SK-N-SH (cell line): ENCODE measurements around the gene PGGHG.

Source experiments
- CTCF ChIP-seq: fragments of 200-600 bp; sonication (generic); IDR thresholded peaks from 2 replicates; pipeline ENCODE4 v1.6.1; 2017; ENCODE audit warnings: antibody characterized with exemption, mild to moderate bottlenecking, moderate library complexity
- EZH2phosphoT487 ChIP-seq: fragments of 200-600 bp; sonication (generic); IDR thresholded peaks from 2 replicates; pipeline ENCODE4 v1.6.1; 2017; ENCODE audit warnings: low read depth, mixed run types, mild to moderate bottlenecking, antibody characterized with exemption, moderate library complexity, borderline replicate concordance
- NFIC ChIP-seq: IDR thresholded peaks from 2 replicates; pipeline ENCODE4 v1.4.0; 2012; ENCODE audit warnings: borderline replicate concordance
- POLR2AphosphoS5 ChIP-seq: IDR thresholded peaks from 2 replicates; pipeline ENCODE4 v1.6.1; 2012; ENCODE audit warnings: low read depth, low read length
- REST ChIP-seq: IDR thresholded peaks from 2 replicates; pipeline ENCODE4 v1.6.1; 2012; ENCODE audit warnings: mild to moderate bottlenecking, low read depth, low read length, moderate library complexity
- TAF1 ChIP-seq: IDR thresholded peaks from 2 replicates; pipeline ENCODE4 v1.6.1; 2012; ENCODE audit warnings: low read depth, mild to moderate bottlenecking, low read length, moderate library complexity, borderline replicate concordance

GRCh38 chr11:312092-312816 lies 23.3 kb downstream of the PGGHG start:
- TF ChIP-seq CTCF (no peak), REST (no peak), EZH2phosphoT487 (no peak), POLR2AphosphoS5 (no peak), TAF1 (no peak), NFIC (no peak)
